ENCODE results near the gene CFAP119. TPM values are rescaled to one million over a fixed set of nuclear protein-coding genes. Genes with fewer than 3 reads are reported as not detected.
A peak's percentile ranks its signal among the peaks of the same experiment; 100 is the strongest.

Gene CFAP119
- total RNA-seq, 1 donor from 2014 or later = 8.8 TPM

DNA sequence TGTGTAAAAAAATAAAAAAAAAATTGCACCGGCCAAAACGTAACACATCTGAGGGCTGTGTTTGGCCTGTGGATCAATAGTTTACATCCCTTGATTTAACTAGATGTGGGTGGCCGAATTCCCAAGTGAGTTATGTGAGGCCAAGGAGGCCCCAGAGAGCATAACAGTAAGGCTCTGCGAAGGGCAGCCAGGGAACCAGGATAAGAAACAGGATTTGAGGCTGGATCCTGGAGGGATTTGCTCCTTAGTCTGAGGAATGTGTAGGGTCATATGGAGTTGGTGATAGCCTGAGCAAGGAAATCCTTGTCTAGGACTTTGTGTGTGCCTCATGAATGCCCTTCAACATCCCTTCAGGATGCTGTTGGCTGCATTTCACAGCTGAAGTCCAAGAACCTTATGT lies 11.7 kb downstream of the CFAP119 start:
- no peaks in the 10 kb centered on the region for H3K9me3 Mint-ChIP-seq
- peaks cover 43% of the 10 kb centered on the region for H3K36me3 Mint-ChIP-seq (ENCODE audit: low read depth)
- H3K27me3 Mint-ChIP-seq = no peaks in the 10 kb centered on the region
- H3K27ac Mint-ChIP-seq = no peak overlapping the region
- POLR2A ChIA-PET = interaction anchor here (0.6 kb wide), 1 partner anchor 1821 kb away, joined by 4 read pairs; no protein-coding TSS in a partner anchor
- no peak for DNase-seq
- intact Hi-C loops (cut with micrococcal nuclease) = no loop called here
- CTCF ChIA-PET = no interaction called here
- H3K4me1 Mint-ChIP-seq = peaks cover 24% of the 10 kb centered on the region
- TF ChIP-seq, protein P1, sequence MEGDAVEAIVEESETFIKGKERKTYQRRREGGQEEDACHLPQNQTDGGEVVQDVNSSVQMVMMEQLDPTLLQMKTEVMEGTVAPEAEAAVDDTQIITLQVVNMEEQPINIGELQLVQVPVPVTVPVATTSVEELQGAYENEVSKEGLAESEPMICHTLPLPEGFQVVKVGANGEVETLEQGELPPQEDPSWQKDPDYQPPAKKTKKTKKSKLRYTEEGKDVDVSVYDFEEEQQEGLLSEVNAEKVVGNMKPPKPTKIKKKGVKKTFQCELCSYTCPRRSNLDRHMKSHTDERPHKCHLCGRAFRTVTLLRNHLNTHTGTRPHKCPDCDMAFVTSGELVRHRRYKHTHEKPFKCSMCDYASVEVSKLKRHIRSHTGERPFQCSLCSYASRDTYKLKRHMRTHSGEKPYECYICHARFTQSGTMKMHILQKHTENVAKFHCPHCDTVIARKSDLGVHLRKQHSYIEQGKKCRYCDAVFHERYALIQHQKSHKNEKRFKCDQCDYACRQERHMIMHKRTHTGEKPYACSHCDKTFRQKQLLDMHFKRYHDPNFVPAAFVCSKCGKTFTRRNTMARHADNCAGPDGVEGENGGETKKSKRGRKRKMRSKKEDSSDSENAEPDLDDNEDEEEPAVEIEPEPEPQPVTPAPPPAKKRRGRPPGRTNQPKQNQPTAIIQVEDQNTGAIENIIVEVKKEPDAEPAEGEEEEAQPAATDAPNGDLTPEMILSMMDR (IDR thresholded peaks at IDR 0.05) = no peak
- H3K4me3 Mint-ChIP-seq = peak overlapping the region; percentile 48
- no peak for ATAC-seq (ENCODE audit: low read depth)

DNA sequence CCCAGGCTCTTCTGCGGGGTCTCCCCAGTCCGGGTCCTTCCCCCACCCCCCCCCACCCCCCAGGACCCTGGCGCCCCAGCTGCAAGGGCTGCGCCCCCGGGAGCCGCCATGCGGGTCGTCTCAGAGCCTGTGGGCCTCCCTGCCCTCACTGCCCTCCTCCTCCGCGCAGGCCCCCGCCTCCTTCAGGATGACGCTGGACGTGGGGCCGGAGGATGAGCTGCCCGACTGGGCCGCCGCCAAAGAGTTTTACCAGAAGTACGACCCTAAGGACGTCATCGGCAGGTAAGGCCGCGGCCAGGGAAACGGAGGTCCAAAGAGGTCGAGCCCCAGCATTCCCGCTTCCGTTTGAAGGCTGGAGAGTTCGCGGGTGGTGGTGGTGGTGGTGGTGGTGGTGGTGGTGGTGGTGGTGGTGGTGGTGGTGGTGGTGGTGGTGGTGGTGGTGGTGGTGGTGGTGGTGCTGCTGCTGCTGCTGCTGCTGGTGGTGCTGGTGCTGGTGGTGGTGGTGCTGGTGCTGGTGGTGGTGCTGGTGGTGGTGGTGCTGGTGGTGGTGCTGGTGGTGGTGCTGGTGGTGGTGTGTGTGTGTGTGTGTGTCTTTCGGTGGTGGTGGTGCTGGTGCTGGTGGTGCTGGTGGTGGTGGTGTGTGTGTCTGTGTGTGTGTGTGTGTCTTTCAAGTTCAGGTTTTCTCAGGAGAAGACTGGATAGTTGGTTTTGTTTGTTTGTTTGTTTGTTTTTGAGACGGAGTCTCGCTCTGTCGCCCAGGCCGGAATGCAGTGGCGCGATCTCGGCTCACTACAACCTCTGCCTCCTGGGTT lies 13.0 kb downstream of the CFAP119 start:
- peaks cover 45% of the 10 kb centered on the region for H3K36me3 Mint-ChIP-seq (ENCODE audit: low read depth)
- DNase-seq = no peak
- CTCF ChIA-PET = interaction anchor here (1.5 kb wide), 1 partner anchor 66 kb away, joined by 7 read pairs; no protein-coding TSS in a partner anchor
- intact Hi-C loops (cut with micrococcal nuclease) = loop anchor here (1.0 to 5.0 kb wide), 6 partner anchors 13 to 173 kb away; partner anchors contain the start of genes CFAP119, FBRS, PRR14 and RNF40
- H3K4me1 Mint-ChIP-seq = peaks cover 24% of the 10 kb centered on the region
- H3K27me3 Mint-ChIP-seq = no peaks in the 10 kb centered on the region
- H3K4me3 Mint-ChIP-seq = peak overlapping the region; percentile 91
- ATAC-seq (ENCODE audit: low read depth) = peak; percentile 2
- H3K9me3 Mint-ChIP-seq = no peaks in the 10 kb centered on the region
- TF ChIP-seq, protein P1 (IDR thresholded peaks at IDR 0.05) = no peak
- peak overlapping the region; percentile 53 for H3K27ac Mint-ChIP-seq
- POLR2A ChIA-PET = interaction anchor here (0.6 to 2.4 kb wide), 34 partner anchors 11 to 959 kb away, joined by 3 to 19 read pairs (median 4); partner anchors contain the start of genes ARMC5, CFAP119, KAT8 and KIF22

DNA sequence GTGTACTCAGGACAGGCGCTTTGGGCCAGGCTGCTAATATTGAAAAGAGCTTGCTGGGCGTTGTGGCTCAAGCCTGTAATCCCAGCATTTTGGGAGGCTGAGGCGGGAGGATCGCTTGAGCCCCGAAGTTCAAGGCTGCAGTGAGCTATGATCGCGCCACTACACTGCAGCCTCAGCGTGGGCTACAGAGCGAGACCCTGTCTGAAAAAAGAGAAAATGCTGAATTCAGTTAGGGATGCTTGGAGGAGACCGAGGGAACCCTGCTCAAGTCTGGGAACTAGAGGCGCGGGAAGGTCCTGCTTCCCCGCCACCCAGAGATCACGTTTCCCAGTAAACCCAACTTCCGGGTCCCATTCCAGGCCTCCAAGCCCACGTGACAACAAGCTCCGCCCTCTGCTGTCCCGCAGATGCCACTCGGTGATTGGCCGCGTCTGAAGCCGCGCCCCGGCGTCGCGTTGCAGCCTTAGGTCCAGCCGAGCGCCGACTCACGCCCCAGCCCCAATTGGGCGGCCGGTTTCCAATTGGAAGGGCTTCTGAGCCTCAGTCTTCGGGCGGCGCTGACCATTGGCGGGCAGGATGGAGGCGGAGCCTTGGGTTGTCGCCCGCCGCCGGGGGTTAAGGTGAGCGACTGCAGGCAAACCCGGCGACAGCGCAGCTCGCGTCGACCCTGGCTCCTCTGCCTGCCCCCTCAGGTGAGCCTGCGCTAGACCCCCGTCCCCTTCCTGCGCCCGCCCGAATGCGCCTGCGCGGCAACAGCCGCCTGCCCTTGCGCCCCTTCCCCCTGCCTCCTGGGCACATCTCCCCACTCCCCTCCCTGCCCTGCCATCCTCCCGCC lies 13.8 kb downstream of the CFAP119 start, which contains the start of gene PHKG2:
TSS of gene PHKG2 (plus strand) at position 627 of the 835 bp plus-strand sequence. CDS start 396 bp downstream, outside the sequence.
- H3K9me3 Mint-ChIP-seq = no peaks in the 10 kb centered on the region
- TF ChIP-seq, protein P1 (IDR thresholded peaks at IDR 0.05) = no peak

DNA sequence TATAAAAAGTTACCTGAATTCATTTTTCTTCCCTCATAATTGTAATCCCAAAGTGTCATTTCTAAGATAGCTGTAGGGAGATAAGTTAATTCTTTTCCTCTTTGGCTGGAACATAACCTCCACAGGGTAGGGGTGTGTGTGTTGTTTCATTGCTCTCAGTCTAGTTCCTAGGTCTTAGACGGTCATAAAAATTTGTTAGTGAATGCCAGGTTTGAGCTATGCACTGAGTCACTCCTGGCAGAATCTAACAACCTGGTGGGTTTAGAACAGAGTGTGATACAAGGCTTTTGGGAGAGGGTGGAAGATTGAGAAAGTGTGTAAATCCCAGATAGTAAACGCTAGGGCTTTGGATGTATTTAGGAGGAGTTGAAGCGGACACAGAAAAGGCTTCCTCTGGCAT lies 14.5 kb downstream of the CFAP119 start:
- TF ChIP-seq, protein P1 (IDR thresholded peaks at IDR 0.05) = no peak
- DNase-seq (no peak), ATAC-seq (ENCODE audit: low read depth) (no peak)
- CTCF ChIA-PET = interaction anchor here (1.5 kb wide), 1 partner anchor 67 kb away, joined by 7 read pairs; no protein-coding TSS in a partner anchor
- Mint-ChIP-seq H3K27me3 (no peaks in the 10 kb centered on the region), H3K4me1 (peaks cover 24% of the 10 kb centered on the region), H3K36me3 (ENCODE audit: low read depth) (peaks cover 45% of the 10 kb centered on the region), H3K4me3 (peak overlapping the region; percentile 91), H3K27ac (peak overlapping the region; percentile 87), H3K9me3 (no peaks in the 10 kb centered on the region)
- intact Hi-C loops (cut with micrococcal nuclease) = loop anchor here (5.0 kb wide), 1 partner anchor 65 kb away; no protein-coding TSS in a partner anchor
- POLR2A ChIA-PET = interaction anchor here (0.5 to 2.4 kb wide), 32 partner anchors 13 to 957 kb away, joined by 3 to 19 read pairs (median 5); partner anchors contain the start of genes ARMC5, CFAP119, CORO1A and FUS

More for the DNA sequence above, 13.8 kb downstream of the CFAP119 start, which contains the start of gene PHKG2:
- DNase-seq = peak; percentile 90
- intact Hi-C loops (cut with micrococcal nuclease) = loop anchor here (1.0 to 5.0 kb wide), 6 partner anchors 14 to 174 kb away; partner anchors contain the start of genes CFAP119, FBRS, PRR14 and RNF40
- Mint-ChIP-seq H3K36me3 (ENCODE audit: low read depth) (peaks cover 46% of the 10 kb centered on the region), H3K27me3 (no peaks in the 10 kb centered on the region), H3K27ac (peak within 1 kb of the TSS; percentile 87), H3K4me1 (peaks cover 24% of the 10 kb centered on the region), H3K4me3 (peak within 1 kb of the TSS; percentile 91)
- POLR2A ChIA-PET = interaction anchor here (0.5 to 2.4 kb wide), 42 partner anchors 12 to 958 kb away, joined by 3 to 19 read pairs (median 4); partner anchors contain the start of genes ARMC5, CFAP119, CORO1A and FUS
- ATAC-seq (ENCODE audit: low read depth) = peak; percentile 98
- CTCF ChIA-PET = interaction anchor here (1.5 kb wide), 1 partner anchor 67 kb away, joined by 7 read pairs; no protein-coding TSS in a partner anchor

Measured in activated B cell treated with CpG ODN at 0.5 μM for 24 hours (primary cell).